ENCODE data around the gene STXBP6. TPM values are rescaled to one million over a fixed set of nuclear protein-coding genes. Genes with fewer than 3 reads are reported as not detected.

The STXBP6 gene
- total RNA-seq, 1 experiment from 2014 or later: 5.3 TPM

DNA sequence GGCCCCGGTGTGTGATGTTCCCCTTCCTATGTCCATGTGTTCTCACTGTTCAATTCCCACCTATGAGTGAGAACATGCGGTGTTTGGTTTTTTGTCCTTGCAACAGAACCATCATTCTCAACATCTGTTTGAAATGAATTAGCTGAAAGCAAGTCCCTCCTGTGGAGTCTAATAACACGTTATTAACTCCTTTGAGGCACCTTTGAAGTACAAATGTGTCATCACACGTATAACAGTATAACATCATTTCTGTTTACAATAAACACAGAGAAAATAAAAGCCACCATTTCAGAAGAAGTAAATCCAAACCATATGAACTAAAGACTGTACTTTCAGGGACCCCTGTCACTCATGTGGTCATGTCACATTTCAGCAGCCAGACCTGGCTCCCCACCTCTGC, 198.5 kb downstream of the STXBP6 start:
- Histone ChIP-seq H3K27me3 (replicated peaks; ENCODE audit: insufficient read depth, low read depth, low read length, poor library complexity) (peaks cover 6% of the 10 kb centered on the region), H3K4me3 (ENCODE audit: low read depth, low read length, poor library complexity, severe bottlenecking) (no peak overlapping the region), H3K36me3 (ENCODE audit: insufficient read depth, low read length, poor library complexity, severe bottlenecking) (no peaks in the 10 kb centered on the region), H3K27ac (ENCODE audit: low read depth, low read length, poor library complexity, severe bottlenecking) (no peak overlapping the region), H3K9me3 (ENCODE audit: low read depth, low read length, poor library complexity, severe bottlenecking) (no peaks in the 10 kb centered on the region), H3K4me1 (ENCODE audit: insufficient read depth, low read length, poor library complexity, severe bottlenecking) (no peaks in the 10 kb centered on the region)
- BruUV-seq (replicated peaks): no TSS peak
- no peak for TF ChIP-seq EZH2 (IDR thresholded peaks at IDR 0.05; ENCODE audit: borderline replicate concordance, low read depth, low read length, poor library complexity, severe bottlenecking)
- TF ChIP-seq, protein P1, sequence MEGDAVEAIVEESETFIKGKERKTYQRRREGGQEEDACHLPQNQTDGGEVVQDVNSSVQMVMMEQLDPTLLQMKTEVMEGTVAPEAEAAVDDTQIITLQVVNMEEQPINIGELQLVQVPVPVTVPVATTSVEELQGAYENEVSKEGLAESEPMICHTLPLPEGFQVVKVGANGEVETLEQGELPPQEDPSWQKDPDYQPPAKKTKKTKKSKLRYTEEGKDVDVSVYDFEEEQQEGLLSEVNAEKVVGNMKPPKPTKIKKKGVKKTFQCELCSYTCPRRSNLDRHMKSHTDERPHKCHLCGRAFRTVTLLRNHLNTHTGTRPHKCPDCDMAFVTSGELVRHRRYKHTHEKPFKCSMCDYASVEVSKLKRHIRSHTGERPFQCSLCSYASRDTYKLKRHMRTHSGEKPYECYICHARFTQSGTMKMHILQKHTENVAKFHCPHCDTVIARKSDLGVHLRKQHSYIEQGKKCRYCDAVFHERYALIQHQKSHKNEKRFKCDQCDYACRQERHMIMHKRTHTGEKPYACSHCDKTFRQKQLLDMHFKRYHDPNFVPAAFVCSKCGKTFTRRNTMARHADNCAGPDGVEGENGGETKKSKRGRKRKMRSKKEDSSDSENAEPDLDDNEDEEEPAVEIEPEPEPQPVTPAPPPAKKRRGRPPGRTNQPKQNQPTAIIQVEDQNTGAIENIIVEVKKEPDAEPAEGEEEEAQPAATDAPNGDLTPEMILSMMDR (conservative IDR thresholded peaks at IDR 0.05; ENCODE audit: low read depth, low read length): no peak
- no peak for DNase-seq (ENCODE audit: low spot score)
- CTCF ChIA-PET: no interaction called here
- POLR2A ChIA-PET (ENCODE audit: low non-redundant PET): no interaction called here
- intact Hi-C loops (cut with micrococcal nuclease; ENCODE audit: unreplicated experiment): no loop called here

- no peaks in the 10 kb centered on the region for H3K9me3 ChIP-seq (ENCODE audit: low read depth, low read length, poor library complexity, severe bottlenecking)
- TF ChIP-seq EZH2 (IDR thresholded peaks at IDR 0.05; ENCODE audit: borderline replicate concordance, low read depth, low read length, poor library complexity, severe bottlenecking): no peak
- TF ChIP-seq, protein P1 (conservative IDR thresholded peaks at IDR 0.05; ENCODE audit: low read depth, low read length): no peak
- intact Hi-C loops (cut with micrococcal nuclease; ENCODE audit: unreplicated experiment): no loop called here
- BruUV-seq (replicated peaks): no TSS peak
- H3K4me3 ChIP-seq (ENCODE audit: low read depth, low read length, poor library complexity, severe bottlenecking): no peak overlapping the region
- ChIA-PET CTCF (no interaction called here), POLR2A (ENCODE audit: low non-redundant PET) (no interaction called here)
- H3K4me1 ChIP-seq (ENCODE audit: insufficient read depth, low read length, poor library complexity, severe bottlenecking): no peaks in the 10 kb centered on the region
- DNase-seq (ENCODE audit: low spot score): no peak
- no peaks in the 10 kb centered on the region for H3K36me3 ChIP-seq (ENCODE audit: insufficient read depth, low read length, poor library complexity, severe bottlenecking)
- H3K27me3 ChIP-seq (replicated peaks; ENCODE audit: insufficient read depth, low read depth, low read length, poor library complexity): no peaks in the 10 kb centered on the region
- H3K27ac ChIP-seq (ENCODE audit: low read depth, low read length, poor library complexity, severe bottlenecking): no peak overlapping the region
These were observed 199.9 kb downstream of the STXBP6 start for GRCh38 chr14:24850072-24850471.

GRCh38 chr14:24849471-24849870, 200.5 kb downstream of the STXBP6 start:
- intact Hi-C loops (cut with micrococcal nuclease; ENCODE audit: unreplicated experiment): no loop called here
- ChIA-PET CTCF (no interaction called here), POLR2A (ENCODE audit: low non-redundant PET) (no interaction called here)
- no TSS peak for BruUV-seq (replicated peaks)
- no peak overlapping the region for H3K4me3 ChIP-seq (ENCODE audit: low read depth, low read length, poor library complexity, severe bottlenecking)
- no peak for TF ChIP-seq EZH2 (IDR thresholded peaks at IDR 0.05; ENCODE audit: borderline replicate concordance, low read depth, low read length, poor library complexity, severe bottlenecking)
- TF ChIP-seq, protein P1 (conservative IDR thresholded peaks at IDR 0.05; ENCODE audit: low read depth, low read length): no peak
- no peak for DNase-seq (ENCODE audit: low spot score)
- H3K9me3 ChIP-seq (ENCODE audit: low read depth, low read length, poor library complexity, severe bottlenecking): no peaks in the 10 kb centered on the region
- no peaks in the 10 kb centered on the region for H3K36me3 ChIP-seq (ENCODE audit: insufficient read depth, low read length, poor library complexity, severe bottlenecking)
- H3K4me1 ChIP-seq (ENCODE audit: insufficient read depth, low read length, poor library complexity, severe bottlenecking): no peaks in the 10 kb centered on the region
- no peak overlapping the region for H3K27ac ChIP-seq (ENCODE audit: low read depth, low read length, poor library complexity, severe bottlenecking)
- H3K27me3 ChIP-seq (replicated peaks; ENCODE audit: insufficient read depth, low read depth, low read length, poor library complexity): no peaks in the 10 kb centered on the region
